SK-N-SH treated with all-trans-retinoic acid at 6 μM for 48 hours (cell line): ENCODE measurements around the gene TMEM74B.

Source experiments
- ATAC-seq: fragments of 200-7000 bp; cut with Tn5 transposase; 3 replicates; pipeline ENCODE4 v1.9.1; 2020; ENCODE audit warnings: mild to moderate bottlenecking, moderate library complexity
- ARNTL ChIP-seq: fragments of 450-650 bp; formaldehyde crosslinking; IDR thresholded peaks from 2 replicates; pipeline ENCODE4 v1.5.0; 2020; ENCODE audit warnings: low read depth, mild to moderate bottlenecking, moderate library complexity, borderline replicate concordance
- BACH2 ChIP-seq: fragments of 250-450 bp; sonication (Bioruptor Pico); IDR thresholded peaks from 2 replicates; pipeline ENCODE4 v1.9.0; 2021; ENCODE audit warnings: mild to moderate bottlenecking, borderline replicate concordance
- CSDC2 ChIP-seq: fragments of 250-450 bp; sonication (Bioruptor Pico); IDR thresholded peaks from 2 replicates; pipeline ENCODE4 v1.5.0; 2020; ENCODE audit warnings: mild to moderate bottlenecking, moderate library complexity
- ESRRG ChIP-seq: fragments of 250-450 bp; sonication (Bioruptor Pico); IDR thresholded peaks from 2 replicates; pipeline ENCODE4 v1.6.1; 2021; ENCODE audit warnings: mild to moderate bottlenecking
- GLIS3 ChIP-seq: fragments of 250-450 bp; sonication (Bioruptor Pico); IDR thresholded peaks from 2 replicates; pipeline ENCODE4 v1.5.0; 2020; ENCODE audit warnings: mild to moderate bottlenecking, moderate library complexity
- ISL1 ChIP-seq: fragments of 250-450 bp; sonication (Bioruptor Pico); IDR thresholded peaks from 2 replicates; pipeline ENCODE4 v2.1.2; 2022; ENCODE audit warnings: mild to moderate bottlenecking, moderate library complexity
- OSR1 ChIP-seq: fragments of 250-450 bp; sonication (Bioruptor Pico); IDR thresholded peaks from 2 replicates; pipeline ENCODE4 v1.8.0; 2022; ENCODE audit warnings: moderate library complexity, mild to moderate bottlenecking, inconsistent platforms
- PPARA ChIP-seq: fragments of 250-450 bp; sonication (Bioruptor Pico); IDR thresholded peaks from 2 replicates; pipeline ENCODE4 v1.5.0; 2020; ENCODE audit warnings: mild to moderate bottlenecking, borderline replicate concordance
- RARB ChIP-seq: fragments of 250-450 bp; sonication (Bioruptor Pico); IDR thresholded peaks from 2 replicates; pipeline ENCODE4 v1.8.0; 2021; ENCODE audit warnings: mild to moderate bottlenecking, moderate library complexity
- TOX ChIP-seq: fragments of 250-450 bp; sonication (Bioruptor Pico); IDR thresholded peaks from 2 replicates; pipeline ENCODE4 v1.8.0; 2021; ENCODE audit warnings: mild to moderate bottlenecking, moderate library complexity, borderline replicate concordance
- ZC3H10 ChIP-seq: fragments of 250-450 bp; sonication (Bioruptor Pico); IDR thresholded peaks from 2 replicates; pipeline ENCODE4 v1.5.1; 2021; ENCODE audit warnings: mild to moderate bottlenecking, moderate library complexity
- ZFP3 ChIP-seq: fragments of 250-450 bp; sonication (Bioruptor Pico); IDR thresholded peaks from 2 replicates; pipeline ENCODE4 v1.5.0; 2020; ENCODE audit warnings: mild to moderate bottlenecking, moderate library complexity
- ZFP30 ChIP-seq: fragments of 450-650 bp; formaldehyde crosslinking; IDR thresholded peaks from 2 replicates; pipeline ENCODE4 v1.5.0; 2022; ENCODE audit warnings: mild to moderate bottlenecking, moderate library complexity
- ZNF565 ChIP-seq: fragments of 450-650 bp; formaldehyde crosslinking; conservative IDR thresholded peaks from 2 replicates; pipeline ENCODE4 v1.5.0; 2020; ENCODE audit warnings: low read depth, mild to moderate bottlenecking, moderate library complexity
- ZNF70 ChIP-seq: fragments of 450-650 bp; formaldehyde crosslinking; IDR thresholded peaks from 2 replicates; pipeline ENCODE4 v1.5.0; 2020; ENCODE audit warnings: mild to moderate bottlenecking, moderate library complexity
- ZNF8 ChIP-seq: fragments of 450-650 bp; formaldehyde crosslinking; IDR thresholded peaks from 2 replicates; pipeline ENCODE4 v1.5.0; 2020; ENCODE audit warnings: mild to moderate bottlenecking, moderate library complexity
- TF ChIP-seq, protein P1 (sequence below): fragments of 250-450 bp; sonication (Bioruptor Pico); IDR thresholded peaks from 2 replicates; pipeline ENCODE4 v1.8.0; 2020; ENCODE audit warnings: mild to moderate bottlenecking, moderate library complexity, borderline replicate concordance
- TF ChIP-seq, protein P2 (sequence below): fragments of 250-450 bp; sonication (Bioruptor Pico); IDR thresholded peaks from 2 replicates; pipeline ENCODE4 v1.5.1; 2020; ENCODE audit warnings: low read depth, mild to moderate bottlenecking, moderate library complexity
- TF ChIP-seq, protein P3 (sequence below): fragments of 250-450 bp; sonication (Bioruptor Pico); IDR thresholded peaks from 2 replicates; pipeline ENCODE4 v1.5.0; 2020; ENCODE audit warnings: mild to moderate bottlenecking, moderate library complexity
- TF ChIP-seq, protein P4 (sequence below): fragments of 250-450 bp; sonication (Bioruptor Pico); IDR thresholded peaks from 2 replicates; pipeline ENCODE4 v1.8.0; 2021; ENCODE audit warnings: low read depth, mild to moderate bottlenecking, moderate library complexity, borderline replicate concordance

Gene TMEM74B

DNA sequence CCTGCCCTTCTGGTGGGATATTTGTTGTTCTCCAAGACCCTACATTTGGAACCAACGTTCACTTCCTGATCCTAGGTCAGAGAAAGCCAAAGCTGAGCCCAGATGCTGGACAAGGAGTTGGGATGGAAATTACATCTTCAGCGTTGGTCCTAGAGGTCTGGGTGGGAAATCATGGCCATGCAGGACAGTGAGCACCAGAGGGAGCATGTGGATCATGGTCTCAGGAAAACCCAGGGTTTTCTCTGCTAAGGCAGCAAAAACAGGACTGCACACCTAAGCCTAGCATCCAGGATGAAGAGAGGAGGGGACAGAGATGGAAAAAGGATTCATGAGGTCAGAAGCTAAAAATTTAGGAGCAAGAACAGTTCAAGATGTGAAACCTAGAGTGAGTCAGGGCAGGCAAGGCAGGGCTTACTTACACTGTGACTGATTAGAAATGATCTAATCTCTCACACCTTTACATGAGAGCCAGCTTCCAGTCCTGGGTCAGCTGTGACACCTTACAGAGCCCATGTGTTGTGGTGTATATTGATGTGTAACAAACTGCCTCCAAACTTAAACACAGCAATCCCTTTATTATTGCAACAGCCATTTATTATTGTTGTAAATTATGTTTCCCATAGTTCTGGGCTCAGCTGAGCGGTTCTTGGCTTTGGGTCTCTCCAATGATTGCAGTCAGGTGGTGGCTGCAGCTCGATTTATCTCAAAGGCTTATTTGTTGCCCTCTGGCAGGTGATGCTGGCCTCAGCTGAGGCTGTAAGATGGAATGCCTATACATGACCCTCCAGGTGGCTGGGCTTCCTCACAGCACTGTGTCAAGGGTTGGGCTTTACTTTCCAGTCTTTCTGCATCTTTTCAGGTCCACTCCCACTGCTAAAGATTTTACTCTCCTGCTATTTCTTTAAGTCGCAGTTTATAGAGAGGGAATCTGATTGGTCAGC lies 24.9 kb upstream of the TMEM74B start:
- ATAC-seq: peak; percentile 51; the same call in 2 of the 3 replicates
- TF ChIP-seq, protein P1, sequence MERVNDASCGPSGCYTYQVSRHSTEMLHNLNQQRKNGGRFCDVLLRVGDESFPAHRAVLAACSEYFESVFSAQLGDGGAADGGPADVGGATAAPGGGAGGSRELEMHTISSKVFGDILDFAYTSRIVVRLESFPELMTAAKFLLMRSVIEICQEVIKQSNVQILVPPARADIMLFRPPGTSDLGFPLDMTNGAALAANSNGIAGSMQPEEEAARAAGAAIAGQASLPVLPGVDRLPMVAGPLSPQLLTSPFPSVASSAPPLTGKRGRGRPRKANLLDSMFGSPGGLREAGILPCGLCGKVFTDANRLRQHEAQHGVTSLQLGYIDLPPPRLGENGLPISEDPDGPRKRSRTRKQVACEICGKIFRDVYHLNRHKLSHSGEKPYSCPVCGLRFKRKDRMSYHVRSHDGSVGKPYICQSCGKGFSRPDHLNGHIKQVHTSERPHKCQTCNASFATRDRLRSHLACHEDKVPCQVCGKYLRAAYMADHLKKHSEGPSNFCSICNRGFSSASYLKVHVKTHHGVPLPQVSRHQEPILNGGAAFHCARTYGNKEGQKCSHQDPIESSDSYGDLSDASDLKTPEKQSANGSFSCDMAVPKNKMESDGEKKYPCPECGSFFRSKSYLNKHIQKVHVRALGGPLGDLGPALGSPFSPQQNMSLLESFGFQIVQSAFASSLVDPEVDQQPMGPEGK (CRISPR knock-in tag): no peak
- no peak for TF ChIP-seq ZNF70 (CRISPR knock-in tag)

DNA sequence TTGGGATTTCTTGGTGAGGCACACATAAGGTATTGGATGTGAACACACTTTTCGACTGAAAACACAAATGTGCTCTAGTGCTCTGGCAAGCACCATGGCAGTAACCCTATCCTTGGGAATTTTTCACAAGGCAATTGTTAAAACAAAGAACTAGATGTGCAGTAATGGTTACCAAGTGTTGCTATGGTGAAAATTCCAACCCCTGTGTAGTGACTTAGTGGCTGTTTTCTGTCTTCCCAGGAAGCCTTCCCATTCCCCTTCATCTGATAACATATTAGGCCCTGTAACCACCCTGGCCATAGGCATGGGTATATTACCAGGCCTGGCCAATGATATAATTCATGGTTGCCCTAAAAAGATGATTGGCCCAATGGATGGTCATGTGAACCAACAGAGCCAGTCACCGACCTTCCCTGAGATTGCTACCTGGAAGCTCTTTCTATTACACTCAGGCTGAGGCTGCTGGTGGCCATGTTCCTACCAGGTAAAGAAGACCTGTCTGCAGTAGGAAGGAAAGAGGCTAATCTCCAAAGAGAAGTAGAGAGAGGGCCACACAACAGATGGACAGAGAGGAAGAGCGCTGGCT lies 22.6 kb upstream of the TMEM74B start:
- no peak for ATAC-seq
- TF ChIP-seq ZC3H10 (no peak), ISL1 (CRISPR knock-in tag) (no peak), ZFP3 (CRISPR knock-in tag) (no peak), RARB (CRISPR knock-in tag) (no peak), ARNTL (CRISPR knock-in tag) (no peak), PPARA (CRISPR knock-in tag) (no peak), GLIS3 (no peak), CSDC2 (CRISPR knock-in tag) (no peak), ZFP30 (no peak), BACH2 (CRISPR knock-in tag) (no peak), ZNF8 (CRISPR knock-in tag) (no peak), ESRRG (CRISPR knock-in tag) (no peak), OSR1 (no peak)
- TF ChIP-seq, protein P2, sequence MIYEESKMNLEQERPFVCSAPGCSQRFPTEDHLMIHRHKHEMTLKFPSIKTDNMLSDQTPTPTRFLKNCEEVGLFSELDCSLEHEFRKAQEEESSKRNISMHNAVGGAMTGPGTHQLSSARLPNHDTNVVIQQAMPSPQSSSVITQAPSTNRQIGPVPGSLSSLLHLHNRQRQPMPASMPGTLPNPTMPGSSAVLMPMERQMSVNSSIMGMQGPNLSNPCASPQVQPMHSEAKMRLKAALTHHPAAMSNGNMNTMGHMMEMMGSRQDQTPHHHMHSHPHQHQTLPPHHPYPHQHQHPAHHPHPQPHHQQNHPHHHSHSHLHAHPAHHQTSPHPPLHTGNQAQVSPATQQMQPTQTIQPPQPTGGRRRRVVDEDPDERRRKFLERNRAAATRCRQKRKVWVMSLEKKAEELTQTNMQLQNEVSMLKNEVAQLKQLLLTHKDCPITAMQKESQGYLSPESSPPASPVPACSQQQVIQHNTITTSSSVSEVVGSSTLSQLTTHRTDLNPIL (CRISPR knock-in tag): no peak
- TF ChIP-seq, protein P1 (CRISPR knock-in tag): no peak

DNA sequence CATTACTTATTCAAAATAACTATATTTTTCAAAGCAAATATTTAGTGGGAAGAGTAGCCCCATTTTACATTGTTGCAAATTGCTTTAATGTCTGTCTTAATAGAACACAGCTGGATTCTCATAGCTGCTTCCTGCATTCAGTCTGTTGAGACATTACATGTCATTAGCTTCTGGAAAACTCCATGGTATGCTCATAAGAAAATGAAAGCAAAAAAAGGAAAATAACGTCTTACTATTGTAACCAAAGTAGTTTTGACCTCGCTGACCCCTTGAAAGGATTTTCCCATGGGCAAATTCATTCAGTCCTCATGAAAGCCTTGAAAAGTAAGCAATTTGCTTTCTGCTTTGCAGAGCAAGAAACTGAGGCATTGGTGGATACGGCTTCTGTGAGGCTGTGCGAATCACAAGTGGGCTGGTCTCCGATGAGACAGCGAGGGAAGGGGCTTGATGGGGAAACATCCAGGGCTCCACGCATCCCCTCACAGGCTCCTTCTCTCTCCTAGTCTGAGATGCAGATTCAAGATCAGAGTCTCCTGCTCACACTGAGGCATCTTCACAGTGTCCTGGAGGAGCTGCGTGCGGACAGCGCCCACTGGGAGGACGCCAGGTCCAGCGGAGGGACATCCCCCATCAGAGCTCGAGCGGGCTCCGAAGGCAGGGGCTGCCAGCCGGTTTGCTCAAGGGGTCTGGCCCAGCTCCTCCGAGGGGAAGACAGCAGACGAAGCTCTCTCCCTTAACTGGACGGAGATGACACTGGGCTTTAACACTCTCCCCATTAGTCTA lies 21.8 kb upstream of the TMEM74B start:
- no peak for TF ChIP-seq ZNF565 (CRISPR knock-in tag)
- TF ChIP-seq ZNF8 (CRISPR knock-in tag): no peak
- TF ChIP-seq, all 23 proteins: peak for 0
- no peak for ATAC-seq

DNA sequence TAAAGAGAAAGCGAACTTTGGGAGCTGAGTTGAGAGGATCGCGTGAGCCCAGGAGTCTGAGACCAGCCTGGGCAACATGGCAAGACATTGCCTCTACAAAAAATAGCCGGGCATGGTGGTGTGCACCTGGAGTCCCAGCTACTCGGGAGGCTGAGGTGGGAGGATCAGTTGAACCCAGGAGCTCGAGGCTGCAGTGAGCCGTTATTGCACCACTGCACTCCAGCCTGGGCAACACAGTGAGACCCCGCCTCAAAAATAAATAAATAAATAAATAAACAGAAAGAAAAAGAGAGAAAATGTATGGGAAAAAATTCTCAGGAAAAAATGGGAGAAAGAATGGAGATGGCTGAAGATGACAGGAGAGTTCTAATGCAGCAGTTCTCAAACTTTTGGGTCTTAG lies 21.0 kb upstream of the TMEM74B start:
- ATAC-seq: no peak
- TF ChIP-seq PPARA (CRISPR knock-in tag): no peak
- no peak for TF ChIP-seq OSR1
- no peak for TF ChIP-seq ZC3H10
- no peak for TF ChIP-seq RARB (CRISPR knock-in tag)
- no peak for TF ChIP-seq ISL1 (CRISPR knock-in tag)
- TF ChIP-seq CSDC2 (CRISPR knock-in tag): no peak
- TF ChIP-seq, protein P3, sequence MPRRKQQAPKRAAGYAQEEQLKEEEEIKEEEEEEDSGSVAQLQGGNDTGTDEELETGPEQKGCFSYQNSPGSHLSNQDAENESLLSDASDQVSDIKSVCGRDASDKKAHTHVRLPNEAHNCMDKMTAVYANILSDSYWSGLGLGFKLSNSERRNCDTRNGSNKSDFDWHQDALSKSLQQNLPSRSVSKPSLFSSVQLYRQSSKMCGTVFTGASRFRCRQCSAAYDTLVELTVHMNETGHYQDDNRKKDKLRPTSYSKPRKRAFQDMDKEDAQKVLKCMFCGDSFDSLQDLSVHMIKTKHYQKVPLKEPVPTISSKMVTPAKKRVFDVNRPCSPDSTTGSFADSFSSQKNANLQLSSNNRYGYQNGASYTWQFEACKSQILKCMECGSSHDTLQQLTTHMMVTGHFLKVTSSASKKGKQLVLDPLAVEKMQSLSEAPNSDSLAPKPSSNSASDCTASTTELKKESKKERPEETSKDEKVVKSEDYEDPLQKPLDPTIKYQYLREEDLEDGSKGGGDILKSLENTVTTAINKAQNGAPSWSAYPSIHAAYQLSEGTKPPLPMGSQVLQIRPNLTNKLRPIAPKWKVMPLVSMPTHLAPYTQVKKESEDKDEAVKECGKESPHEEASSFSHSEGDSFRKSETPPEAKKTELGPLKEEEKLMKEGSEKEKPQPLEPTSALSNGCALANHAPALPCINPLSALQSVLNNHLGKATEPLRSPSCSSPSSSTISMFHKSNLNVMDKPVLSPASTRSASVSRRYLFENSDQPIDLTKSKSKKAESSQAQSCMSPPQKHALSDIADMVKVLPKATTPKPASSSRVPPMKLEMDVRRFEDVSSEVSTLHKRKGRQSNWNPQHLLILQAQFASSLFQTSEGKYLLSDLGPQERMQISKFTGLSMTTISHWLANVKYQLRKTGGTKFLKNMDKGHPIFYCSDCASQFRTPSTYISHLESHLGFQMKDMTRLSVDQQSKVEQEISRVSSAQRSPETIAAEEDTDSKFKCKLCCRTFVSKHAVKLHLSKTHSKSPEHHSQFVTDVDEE (CRISPR knock-in tag): no peak
- no peak for TF ChIP-seq ZNF70 (CRISPR knock-in tag)
- TF ChIP-seq ESRRG (CRISPR knock-in tag): no peak
- no peak for TF ChIP-seq GLIS3
- no peak for TF ChIP-seq ZFP3 (CRISPR knock-in tag)
- TF ChIP-seq ZFP30: no peak
- TF ChIP-seq TOX (CRISPR knock-in tag): no peak
- TF ChIP-seq, protein P1 (CRISPR knock-in tag): no peak
- TF ChIP-seq, protein P4, sequence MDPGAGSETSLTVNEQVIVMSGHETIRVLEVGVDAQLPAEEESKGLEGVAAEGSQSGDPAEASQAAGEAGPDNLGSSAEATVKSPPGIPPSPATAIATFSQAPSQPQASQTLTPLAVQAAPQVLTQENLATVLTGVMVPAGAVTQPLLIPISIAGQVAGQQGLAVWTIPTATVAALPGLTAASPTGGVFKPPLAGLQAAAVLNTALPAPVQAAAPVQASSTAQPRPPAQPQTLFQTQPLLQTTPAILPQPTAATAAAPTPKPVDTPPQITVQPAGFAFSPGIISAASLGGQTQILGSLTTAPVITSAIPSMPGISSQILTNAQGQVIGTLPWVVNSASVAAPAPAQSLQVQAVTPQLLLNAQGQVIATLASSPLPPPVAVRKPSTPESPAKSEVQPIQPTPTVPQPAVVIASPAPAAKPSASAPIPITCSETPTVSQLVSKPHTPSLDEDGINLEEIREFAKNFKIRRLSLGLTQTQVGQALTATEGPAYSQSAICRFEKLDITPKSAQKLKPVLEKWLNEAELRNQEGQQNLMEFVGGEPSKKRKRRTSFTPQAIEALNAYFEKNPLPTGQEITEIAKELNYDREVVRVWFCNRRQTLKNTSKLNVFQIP (CRISPR knock-in tag): no peak
